DMS53 treated with DMSO at 0.1 percent for 48 hours (cell line): ENCODE data around the gene CELF4.
"Not testable (repeated sequence)": the region's sequence is repeated elsewhere in the genome, so short reads cannot be mapped to it uniquely, and the experiment has no call there.

Source experiments
- DNase-seq: peaks from one replicate; lab custom pipeline; 2025; ENCODE audit not compliant: unreplicated experiment; lab: John Stamatoyannopoulos, UW

Gene CELF4

GRCh38 chr18:37473195-37473840 lies 92.3 kb downstream of the CELF4 start:
- DNase-seq: no peak

GRCh38 chr18:37471637-37472036 lies 94.0 kb downstream of the CELF4 start:
- no peak for DNase-seq

GRCh38 chr18:37470986-37471385 lies 94.6 kb downstream of the CELF4 start:
- DNase-seq: no peak

- DNase-seq: no peak
Observed at GRCh38 chr18:37467002-37467662, 98.5 kb downstream of the CELF4 start.

GRCh38 chr18:37465958-37466357 lies 99.6 kb downstream of the CELF4 start:
- DNase-seq: no peak

- no peak for DNase-seq
Observed at GRCh38 chr18:37464257-37464656, 101.3 kb downstream of the CELF4 start.

GRCh38 chr18:37461329-37461728 lies 104.3 kb downstream of the CELF4 start:
- not testable (repeated sequence) for DNase-seq

GRCh38 chr18:37460604-37461003 lies 105.0 kb downstream of the CELF4 start:
- no peak for DNase-seq

GRCh38 chr18:37458697-37459096 lies 106.9 kb downstream of the CELF4 start:
- DNase-seq: no peak

- DNase-seq: no peak
Observed at GRCh38 chr18:37457753-37458152, 107.8 kb downstream of the CELF4 start.

GRCh38 chr18:37457341-37457740 lies 108.3 kb downstream of the CELF4 start:
- DNase-seq: no peak

GRCh38 chr18:37456873-37457272 lies 108.7 kb downstream of the CELF4 start:
- DNase-seq: no peak

GRCh38 chr18:37456395-37456794 lies 109.2 kb downstream of the CELF4 start:
- no peak for DNase-seq

GRCh38 chr18:37453752-37454151 lies 111.8 kb downstream of the CELF4 start:
- no peak for DNase-seq

GRCh38 chr18:37452682-37453385 lies 112.8 kb downstream of the CELF4 start:
- DNase-seq: no peak

GRCh38 chr18:37452015-37452414 lies 113.6 kb downstream of the CELF4 start:
- no peak for DNase-seq

- no peak for DNase-seq
Observed at GRCh38 chr18:37451239-37451825, 114.3 kb downstream of the CELF4 start.

GRCh38 chr18:37450434-37451132 lies 115.0 kb downstream of the CELF4 start:
- DNase-seq: no peak

GRCh38 chr18:37449618-37450017 lies 116.0 kb downstream of the CELF4 start:
- no peak for DNase-seq

- DNase-seq: no peak
Observed at GRCh38 chr18:37448946-37449345, 116.7 kb downstream of the CELF4 start.
